Upper lobe of left lung (tissue), 4 donors: ENCODE results near the gene NUDCD3.

ENCODE experiments used
- CTCF ChIP-seq, 6 experiments: fragments of 450-650 bp in 4 of 6; fragments of 200-600 bp in 2 of 6; sonication (generic) in 2 of 6; IDR thresholded peaks; one replicate each; pipeline ENCODE4 v1.5.1; 2016 to 2019; ENCODE audit warnings: antibody characterized with exemption in 6 of 6
- POLR2A ChIP-seq, 4 donors: fragments of 450-650 bp; IDR thresholded peaks; one replicate each; pipeline ENCODE4 v1.5.1; 2016 to 2017; ENCODE audit warnings: antibody characterized with exemption in 4 of 4, mild to moderate bottlenecking in 2 of 4
- POLR2AphosphoS5 ChIP-seq, 2 donors: sonication (generic); formaldehyde crosslinking; IDR thresholded peaks; one replicate each; pipeline ENCODE4 v1.5.1; 2017; ENCODE audit warnings: antibody characterized with exemption in 2 of 2

GRCh38 chr7:44535348-44536064, 45.0 kb upstream of the NUDCD3 start:
- TF ChIP-seq CTCF (IDR thresholded peaks at IDR 0.05) = no peak
- no peak for TF ChIP-seq POLR2A (IDR thresholded peaks at IDR 0.05)
- no peak for TF ChIP-seq POLR2AphosphoS5 (IDR thresholded peaks at IDR 0.05)
